ENCODE results near the gene COBL. TPM values are rescaled to one million over a fixed set of nuclear protein-coding genes. Genes with fewer than 3 reads are reported as not detected.

COBL gene
- total and polyA plus RNA-seq, 12 donors: 0.09 to 1.4 (median 0.53) TPM

DNA sequence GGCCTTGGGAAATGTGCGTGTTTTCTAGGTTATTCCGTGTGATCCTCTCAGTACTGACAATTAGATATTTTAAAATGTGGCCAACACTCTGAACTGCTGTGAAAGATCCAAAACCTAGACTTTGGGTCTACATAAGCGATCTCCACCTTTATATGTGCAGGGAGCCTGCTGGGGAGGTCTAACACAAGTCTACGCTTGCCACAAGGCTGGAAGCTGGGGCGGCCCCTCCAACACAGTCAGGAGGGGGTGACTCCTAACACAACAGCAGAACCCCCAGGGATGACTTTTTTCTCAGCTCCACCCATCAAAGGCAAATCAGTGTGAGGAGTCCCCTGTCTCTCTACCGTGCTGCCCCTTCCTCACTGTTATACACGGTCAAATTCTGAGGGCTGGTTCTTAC lies 202.6 kb downstream of the COBL start:
- no peak overlapping the region for H3K4me3 ChIP-seq
- no peaks in the 10 kb centered on the region for H3K36me3 ChIP-seq (replicated peaks in 1 of 2)
- no peaks in the 10 kb centered on the region for H3K27me3 ChIP-seq
- H3K9me3 ChIP-seq (replicated peaks in 1 of 3): no peaks in the 10 kb centered on the region
- DNase-seq: no peak
- H3K4me1 ChIP-seq (replicated peaks in 1 of 2): no peaks in the 10 kb centered on the region
- H3K27ac ChIP-seq: no peak overlapping the region
- WGBS, 4 donors: 75 to 83% (median 79%) methylated on average over 7 of the region's 7 CpGs
- no peak for TF ChIP-seq POLR2A (IDR thresholded peaks at IDR 0.05)
- intact Hi-C loops (cut with DNase I): no loop called here

DNA sequence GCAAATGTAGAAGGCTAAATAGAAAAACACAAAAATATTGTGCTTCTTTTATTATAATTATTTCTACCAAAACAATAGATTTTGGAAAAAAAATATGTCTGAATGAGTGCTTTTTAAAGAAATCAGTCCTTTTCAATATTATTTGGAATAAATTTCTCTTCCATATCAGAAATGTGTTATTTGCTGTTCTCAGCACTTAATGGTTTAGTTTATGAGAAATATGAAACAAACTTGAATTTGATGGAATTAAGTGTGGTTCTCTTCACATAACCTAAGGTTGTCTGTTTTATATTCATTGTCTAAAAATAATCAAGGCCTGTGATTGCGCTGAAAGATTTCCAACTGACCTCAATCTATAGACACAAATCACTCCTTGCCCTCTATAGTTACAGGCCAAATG lies 203.0 kb downstream of the COBL start:
- no peaks in the 10 kb centered on the region for H3K9me3 ChIP-seq (replicated peaks in 1 of 3)
- no peak for DNase-seq
- 73 to 90% (median 82%) methylated on average over 1 of the region's 1 CpG for WGBS, 4 donors
- TF ChIP-seq POLR2A (IDR thresholded peaks at IDR 0.05): no peak
- TF ChIP-seq CTCF (IDR thresholded peaks at IDR 0.05): no peak
- H3K36me3 ChIP-seq (replicated peaks in 1 of 2): no peaks in the 10 kb centered on the region
- no peak overlapping the region for H3K27ac ChIP-seq
- H3K4me1 ChIP-seq (replicated peaks in 1 of 2): no peaks in the 10 kb centered on the region
- intact Hi-C loops (cut with DNase I): no loop called here
- no peaks in the 10 kb centered on the region for H3K27me3 ChIP-seq
- no peak overlapping the region for H3K4me3 ChIP-seq

GRCh38 chr7:51111241-51111940 lies 205.2 kb downstream of the COBL start:
- no peaks in the 10 kb centered on the region for H3K9me3 ChIP-seq (replicated peaks in 1 of 3)
- H3K27me3 ChIP-seq: no peaks in the 10 kb centered on the region
- no peak overlapping the region for H3K27ac ChIP-seq
- intact Hi-C loops (cut with DNase I): no loop called here
- H3K36me3 ChIP-seq (replicated peaks in 1 of 2): no peaks in the 10 kb centered on the region
- H3K4me1 ChIP-seq (replicated peaks in 1 of 2): no peaks in the 10 kb centered on the region
- no peak overlapping the region for H3K4me3 ChIP-seq
- WGBS, 4 donors: 75 to 85% (median 82%) methylated on average over 5 to 8 of the region's 8 CpGs
- no peak for DNase-seq
- TF ChIP-seq POLR2A (IDR thresholded peaks at IDR 0.05): no peak
- TF ChIP-seq CTCF (IDR thresholded peaks at IDR 0.05): no peak

- H3K36me3 ChIP-seq (replicated peaks in 1 of 2): no peaks in the 10 kb centered on the region
- intact Hi-C loops (cut with DNase I): no loop called here
- WGBS, 4 donors: 76 to 84% (median 82%) methylated on average over 8 of the region's 8 CpGs
- H3K27ac ChIP-seq: no peak overlapping the region
- no peaks in the 10 kb centered on the region for H3K9me3 ChIP-seq (replicated peaks in 1 of 3)
- no peak for DNase-seq
- no peaks in the 10 kb centered on the region for H3K4me1 ChIP-seq (replicated peaks in 1 of 2)
- TF ChIP-seq POLR2A (IDR thresholded peaks at IDR 0.05): no peak
- TF ChIP-seq CTCF (IDR thresholded peaks at IDR 0.05): no peak
- H3K27me3 ChIP-seq: no peaks in the 10 kb centered on the region
- no peak overlapping the region for H3K4me3 ChIP-seq
Measured at GRCh38 chr7:51108134-51108533, 208.5 kb downstream of the COBL start.

DNA sequence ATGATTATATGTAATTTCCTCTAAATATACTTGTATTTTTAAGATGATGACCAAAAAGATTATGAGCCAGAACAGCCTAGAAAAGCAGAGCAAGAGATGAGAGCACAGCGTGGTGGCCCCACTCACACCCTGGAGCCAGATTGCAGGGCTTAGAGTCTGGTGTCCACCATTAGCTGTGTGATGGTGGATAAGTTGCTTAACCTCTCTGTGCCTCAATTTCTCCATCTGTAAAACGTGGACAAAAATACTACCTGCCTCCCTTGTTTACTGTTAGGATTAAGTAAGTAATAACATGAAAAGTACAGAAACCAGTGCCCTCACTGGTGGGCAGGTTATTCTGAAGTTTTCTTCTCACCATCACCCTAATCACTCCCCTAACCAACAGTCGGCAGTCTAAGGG lies 212.3 kb downstream of the COBL start:
- no peaks in the 10 kb centered on the region for H3K4me1 ChIP-seq (replicated peaks in 1 of 2)
- no peak overlapping the region for H3K4me3 ChIP-seq
- no peak for TF ChIP-seq CTCF (IDR thresholded peaks at IDR 0.05)
- no peak for TF ChIP-seq POLR2A (IDR thresholded peaks at IDR 0.05)
- no peaks in the 10 kb centered on the region for H3K36me3 ChIP-seq (replicated peaks in 1 of 2)
- no peaks in the 10 kb centered on the region for H3K27me3 ChIP-seq
- intact Hi-C loops (cut with DNase I): no loop called here
- 45 to 67% (median 49%) methylated on average over 3 of the region's 3 CpGs for WGBS, 4 donors
- H3K9me3 ChIP-seq (replicated peaks in 1 of 3): no peaks in the 10 kb centered on the region
- DNase-seq: no peak
- H3K27ac ChIP-seq: no peak overlapping the region

Measured in adrenal gland (tissue), 12 donors.